Common myeloid progenitor, CD34-positive (primary cell): ENCODE data around the gene GCNT4.
"Not testable (repeated sequence)": the region's sequence is repeated elsewhere in the genome, so short reads cannot be mapped to it uniquely, and the experiment has no call there.

Experiments
- CTCF ChIA-PET: fragments of 350-600 bp; sonication (Branson Sonifier 250); formaldehyde crosslinking; loops from one replicate; lab custom pipeline; 2021; ENCODE audit warnings: antibody characterized with exemption; lab: Charles Lee
- POLR2A ChIA-PET: fragments of 350-600 bp; sonication (Branson Sonifier 250); formaldehyde crosslinking; loops from one replicate; lab custom pipeline; 2021; ENCODE audit warnings: antibody characterized with exemption; lab: Charles Lee
- DNase-seq, 3 donors: peaks; one replicate each; pipeline versions ENCODE4 v3.0.0 to v3.0.0-alpha.2; 2013
- H3K27ac ChIP-seq, 2 experiments: 1 replicate in 1 of 2; 2 replicates in 1 of 2; pipeline ENCODE4 v1.7.0; 2013; ENCODE audit warnings: inconsistent platforms in 2 of 2, low read length in 2 of 2, mild to moderate bottlenecking in 2 of 2, low read depth in 1 of 2, moderate library complexity in 1 of 2; ENCODE audit not compliant: severe bottlenecking in 2 of 2, insufficient read depth in 1 of 2, poor library complexity in 1 of 2
- H3K27me3 ChIP-seq, 5 experiments: replicated peaks in 2 of 5; 1 replicate in 3 of 5; 2 replicates in 2 of 5; pipeline versions ENCODE4 v1.6.1 to v1.7.0; 2013; ENCODE audit warnings: low read length in 4 of 5, mild to moderate bottlenecking in 2 of 5, moderate library complexity in 2 of 5, inconsistent platforms in 1 of 5; ENCODE audit not compliant: insufficient read depth in 5 of 5, control insufficient read depth in 4 of 5
- H3K36me3 ChIP-seq, 4 experiments: 1 replicate in 2 of 4; 2 replicates in 2 of 4; pipeline versions ENCODE4 v1.6.1 to v1.7.0; 2013; ENCODE audit warnings: low read length in 3 of 4, control low read depth in 1 of 4, mild to moderate bottlenecking in 1 of 4; ENCODE audit not compliant: control insufficient read depth in 4 of 4, insufficient read depth in 4 of 4
- H3K4me1 ChIP-seq, 4 experiments: 1 replicate in 3 of 4; 2 replicates in 1 of 4; pipeline versions ENCODE4 v1.6.1 to v1.7.1; 2013; ENCODE audit warnings: low read length in 3 of 4, mild to moderate bottlenecking in 3 of 4, control low read depth in 1 of 4, inconsistent platforms in 1 of 4, moderate library complexity in 1 of 4; ENCODE audit not compliant: control insufficient read depth in 4 of 4, insufficient read depth in 4 of 4; ENCODE audit errors: control extremely low read depth in 1 of 4
- H3K4me3 ChIP-seq, 7 experiments: 1 replicate in 4 of 7; 2 replicates in 3 of 7; pipeline versions ENCODE4 v1.5.1 to v1.7.0; 2013; ENCODE audit warnings: mild to moderate bottlenecking in 7 of 7, low read length in 6 of 7, moderate library complexity in 6 of 7, inconsistent platforms in 2 of 7, low read depth in 2 of 7, control low read depth in 1 of 7; ENCODE audit not compliant: insufficient read depth in 4 of 7, control insufficient read depth in 1 of 7; ENCODE audit errors: extremely low read depth in 1 of 7
- H3K9me3 ChIP-seq, 5 experiments: 1 replicate in 4 of 5; 2 replicates in 1 of 5; pipeline versions ENCODE4 v1.6.1 to v1.7.1; 2013; ENCODE audit warnings: low read length in 4 of 5, mild to moderate bottlenecking in 2 of 5, inconsistent platforms in 1 of 5, low read depth in 1 of 5, moderate library complexity in 1 of 5; ENCODE audit not compliant: control insufficient read depth in 4 of 5, insufficient read depth in 2 of 5; ENCODE audit errors: control extremely low read depth in 1 of 5
- WGBS: methylation state at CpG from one replicate; pipeline ENCODE4 v1.1.5; 2013; ENCODE audit not compliant: insufficient coverage; 5-methylcytosine and 5-hydroxymethylcytosine counted together

The GCNT4 gene

GRCh38 chr5:75081510-75081909 lies 29.2 kb upstream of the GCNT4 start:
- CTCF ChIA-PET, result interaction anchor here (0.9 to 1.0 kb wide), 2 partner anchors 10 kb away, joined by 3 read pairs; no protein-coding TSS in a partner anchor
- POLR2A ChIA-PET, result no interaction called here

GRCh38 chr5:75079346-75079745 lies 27.0 kb upstream of the GCNT4 start:
- H3K4me3 ChIP-seq, DNase-seq, CTCF ChIA-PET, H3K36me3 ChIP-seq, H3K9me3 ChIP-seq, H3K27ac ChIP-seq, H3K27me3 ChIP-seq, H3K4me1 ChIP-seq: not testable (repeated sequence)
- POLR2A ChIA-PET, result interaction anchor here (0.6 kb wide), 1 partner anchor 15 kb away, joined by 3 read pairs; no protein-coding TSS in a partner anchor
- 92% methylated on average over 2 of the region's 3 CpGs for WGBS

More at GRCh38 chr5:75081510-75081909, 29.2 kb upstream of the GCNT4 start:
- Histone ChIP-seq H3K36me3 (no peaks in the 10 kb centered on the region), H3K27ac (no peak overlapping the region), H3K27me3 (no peaks in the 10 kb centered on the region), H3K4me3 (no peak overlapping the region), H3K4me1 (no peaks in the 10 kb centered on the region), H3K9me3 (no peaks in the 10 kb centered on the region)
- DNase-seq, result no peak
- WGBS, result no CpG with 5 or more reads among the region's 2 CpGs

GRCh38 chr5:75078027-75078426 lies 25.7 kb upstream of the GCNT4 start:
- CTCF ChIA-PET, result no interaction called here

GRCh38 chr5:75072061-75072460 lies 19.7 kb upstream of the GCNT4 start:
- CTCF ChIA-PET, result interaction anchor here (0.6 to 1.7 kb wide), 4 partner anchors 9 to 128 kb away, joined by 3 to 5 read pairs (median 4); no protein-coding TSS in a partner anchor
- Histone ChIP-seq H3K36me3 (no peaks in the 10 kb centered on the region), H3K9me3 (peaks cover 0 to 2% (median 0%) of the 10 kb centered on the region in 5 experiments), H3K27me3 (no peaks in the 10 kb centered on the region), H3K27ac (no peak overlapping the region), H3K4me1 (no peaks in the 10 kb centered on the region), H3K4me3 (no peak overlapping the region)
- DNase-seq, result no peak
- POLR2A ChIA-PET, result no interaction called here

More at GRCh38 chr5:75078027-75078426, 25.7 kb upstream of the GCNT4 start:
- POLR2A ChIA-PET, result no interaction called here
- H3K9me3 ChIP-seq, result no peaks in the 10 kb centered on the region
- no peaks in the 10 kb centered on the region for H3K27me3 ChIP-seq
- no peak overlapping the region for H3K27ac ChIP-seq
- no peak overlapping the region for H3K4me3 ChIP-seq
- WGBS, result no CpG with 5 or more reads among the region's 5 CpGs
- DNase-seq, result no peak
- no peaks in the 10 kb centered on the region for H3K4me1 ChIP-seq
- no peaks in the 10 kb centered on the region for H3K36me3 ChIP-seq

- no peak for DNase-seq
- no peak overlapping the region for H3K27ac ChIP-seq
- no peaks in the 10 kb centered on the region for H3K36me3 ChIP-seq
- H3K9me3 ChIP-seq, result peaks cover 0 to 2% (median 0%) of the 10 kb centered on the region in 5 experiments
- CTCF ChIA-PET, result interaction anchor here (1.7 kb wide), 1 partner anchor 21 kb away, joined by 5 read pairs; no protein-coding TSS in a partner anchor
- H3K4me3 ChIP-seq, result no peak overlapping the region
- no peaks in the 10 kb centered on the region for H3K4me1 ChIP-seq
- no peaks in the 10 kb centered on the region for H3K27me3 ChIP-seq
- POLR2A ChIA-PET, result no interaction called here
These were observed 18.7 kb upstream of the GCNT4 start for GRCh38 chr5:75071100-75071499.

- Histone ChIP-seq H3K27ac (no peak overlapping the region), H3K4me1 (peaks cover 0 to under 1% (median 0%) of the 10 kb centered on the region in 4 experiments), H3K27me3 (no peaks in the 10 kb centered on the region), H3K9me3 (peaks cover 0 to 2% (median 0%) of the 10 kb centered on the region in 5 experiments), H3K4me3 (no peak overlapping the region), H3K36me3 (no peaks in the 10 kb centered on the region)
- POLR2A ChIA-PET, result no interaction called here
- CTCF ChIA-PET, result no interaction called here
- no peak for DNase-seq
- WGBS, result no CpG with 5 or more reads among the region's 3 CpGs
These were observed 15.1 kb upstream of the GCNT4 start for GRCh38 chr5:75067434-75067833.

GRCh38 chr5:75062925-75063531 lies 10.7 kb upstream of the GCNT4 start:
- DNase-seq, result no peak
- Histone ChIP-seq H3K4me3 (no peak overlapping the region), H3K27ac (no peak overlapping the region), H3K9me3 (no peaks in the 10 kb centered on the region), H3K36me3 (no peaks in the 10 kb centered on the region), H3K4me1 (peaks cover 10 to 34% (median 22%) of the 10 kb centered on the region in 4 experiments), H3K27me3 (no peaks in the 10 kb centered on the region)
- WGBS, result 80% methylated on average over 1 of the region's 2 CpGs
- ChIA-PET CTCF (no interaction called here), POLR2A (no interaction called here)
